BJ (cell line): ENCODE results near the gene PRKD1. TPM values are rescaled to one million over a fixed set of nuclear protein-coding genes. Genes with fewer than 3 reads are reported as not detected.

Experiments
- CTCF ChIA-PET: fragments of 350-600 bp; formaldehyde crosslinking; extraction: SDS; loops from one replicate; lab custom pipeline; 2021; ENCODE audit warnings: antibody characterized with exemption, inconsistent platforms; lab: Yijun Ruan, JAX
- POLR2A ChIA-PET: fragments of 300-600 bp; sonication (Branson Sonifier 250); formaldehyde crosslinking; extraction: SDS; loops from one replicate; lab custom pipeline; 2021; ENCODE audit warnings: antibody characterized with exemption; lab: Charles Lee
- DNase-seq: peaks from one replicate; pipeline ENCODE4 v3.0.0-alpha.2; 2011; ENCODE audit warnings: low read depth
- H3K27me3 ChIP-seq: 2 replicates; pipeline ENCODE4 v1.6.0; 2011; ENCODE audit warnings: low read length; ENCODE audit not compliant: control insufficient read depth, insufficient read depth
- H3K36me3 ChIP-seq: 2 replicates; pipeline ENCODE4 v1.5.1; 2011; ENCODE audit warnings: low read length; ENCODE audit not compliant: control insufficient read depth, insufficient read depth
- H3K4me3 ChIP-seq: 2 replicates; pipeline ENCODE4 v1.5.1; 2011; ENCODE audit warnings: low read depth, mild to moderate bottlenecking, control low read depth, low read length
- polyA plus RNA-seq: library from polyadenylated mRNA; depleted of rRNA; stranded (reverse); fragments of >200 nt; gene quantifications from 2 replicates; pipeline ENCODE4 v1.2.3, GENCODE V29; 2011
- TF ChIP-seq, protein P1 (sequence below): IDR thresholded peaks from 2 replicates; pipeline ENCODE4 v1.5.1; 2011; ENCODE audit warnings: low read depth, mild to moderate bottlenecking, control low read depth, inconsistent platforms, low read length, moderate library complexity; ENCODE audit not compliant: insufficient read depth

PRKD1 gene
- polyA plus RNA-seq, 1 experiment, result 19.8 TPM

- ChIA-PET CTCF (interaction anchor here (0.7 kb wide), 1 partner anchor 100 kb away, joined by 3 read pairs; no protein-coding TSS in a partner anchor), POLR2A (no interaction called here)
- no peak overlapping the region for H3K4me3 ChIP-seq
- TF ChIP-seq, protein P1, sequence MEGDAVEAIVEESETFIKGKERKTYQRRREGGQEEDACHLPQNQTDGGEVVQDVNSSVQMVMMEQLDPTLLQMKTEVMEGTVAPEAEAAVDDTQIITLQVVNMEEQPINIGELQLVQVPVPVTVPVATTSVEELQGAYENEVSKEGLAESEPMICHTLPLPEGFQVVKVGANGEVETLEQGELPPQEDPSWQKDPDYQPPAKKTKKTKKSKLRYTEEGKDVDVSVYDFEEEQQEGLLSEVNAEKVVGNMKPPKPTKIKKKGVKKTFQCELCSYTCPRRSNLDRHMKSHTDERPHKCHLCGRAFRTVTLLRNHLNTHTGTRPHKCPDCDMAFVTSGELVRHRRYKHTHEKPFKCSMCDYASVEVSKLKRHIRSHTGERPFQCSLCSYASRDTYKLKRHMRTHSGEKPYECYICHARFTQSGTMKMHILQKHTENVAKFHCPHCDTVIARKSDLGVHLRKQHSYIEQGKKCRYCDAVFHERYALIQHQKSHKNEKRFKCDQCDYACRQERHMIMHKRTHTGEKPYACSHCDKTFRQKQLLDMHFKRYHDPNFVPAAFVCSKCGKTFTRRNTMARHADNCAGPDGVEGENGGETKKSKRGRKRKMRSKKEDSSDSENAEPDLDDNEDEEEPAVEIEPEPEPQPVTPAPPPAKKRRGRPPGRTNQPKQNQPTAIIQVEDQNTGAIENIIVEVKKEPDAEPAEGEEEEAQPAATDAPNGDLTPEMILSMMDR, result no peak
- peaks cover 3% of the 10 kb centered on the region; the same call in 1 of the 2 replicates for H3K36me3 ChIP-seq
- H3K27me3 ChIP-seq, result no peaks in the 10 kb centered on the region
- DNase-seq, result no peak
These were observed 278.5 kb downstream of the PRKD1 start for GRCh38 chr14:29649170-29649569.

DNA sequence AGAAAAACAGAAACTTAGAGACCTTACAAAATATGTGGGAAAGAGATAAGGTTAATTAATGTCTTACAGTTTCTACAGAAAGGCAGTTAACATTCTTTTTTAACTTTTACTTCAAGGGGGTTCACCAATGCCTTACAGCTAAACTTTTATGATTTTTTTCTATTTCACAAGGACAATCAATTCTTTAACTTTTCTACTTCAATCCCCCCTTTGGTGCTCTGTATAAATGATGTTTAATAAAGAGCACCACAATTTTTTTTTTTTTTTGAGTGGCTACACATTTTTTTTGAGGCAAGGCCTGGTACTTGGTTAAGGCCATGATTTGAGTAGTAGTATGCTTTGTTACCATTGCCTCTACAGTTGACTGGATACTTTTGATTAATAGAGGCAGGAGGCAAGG is 279.6 kb downstream of the PRKD1 start:
- TF ChIP-seq, protein P1, result no peak
- DNase-seq, result no peak
- Histone ChIP-seq H3K27me3 (no peaks in the 10 kb centered on the region), H3K36me3 (peaks cover 3% of the 10 kb centered on the region; the same call in 1 of the 2 replicates), H3K4me3 (no peak overlapping the region)
- ChIA-PET CTCF (interaction anchor here (1.6 kb wide), 1 partner anchor 11 kb away, joined by 4 read pairs; no protein-coding TSS in a partner anchor), POLR2A (no interaction called here)

DNA sequence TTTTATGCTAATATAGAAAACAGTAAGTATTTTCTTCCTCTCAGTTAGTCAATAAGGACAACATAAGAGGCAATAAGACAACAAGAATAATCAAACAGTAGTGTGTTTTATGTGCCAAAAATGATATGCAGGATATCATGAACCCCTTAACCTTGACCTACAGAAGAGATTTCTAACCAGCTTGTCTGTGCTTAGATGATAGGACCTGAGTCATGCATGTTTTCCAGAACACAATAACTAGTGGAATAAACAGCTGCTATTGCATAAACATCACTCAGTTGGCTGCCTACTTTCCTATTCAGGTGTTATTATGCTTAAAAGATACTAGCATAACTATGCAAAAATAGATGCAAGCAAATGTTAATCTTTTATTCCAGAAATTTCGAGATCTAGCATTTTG is 282.5 kb downstream of the PRKD1 start:
- CTCF ChIA-PET, result no interaction called here
- POLR2A ChIA-PET, result no interaction called here
- TF ChIP-seq, protein P1, result no peak

GRCh38 chr14:29643433-29644211 is 284.0 kb downstream of the PRKD1 start:
- ChIA-PET CTCF (interaction anchor here (0.6 kb wide), 1 partner anchor 29 kb away, joined by 5 read pairs; no protein-coding TSS in a partner anchor), POLR2A (no interaction called here)
- Histone ChIP-seq H3K27me3 (no peaks in the 10 kb centered on the region), H3K36me3 (no peaks in the 10 kb centered on the region), H3K4me3 (no peak overlapping the region)
- TF ChIP-seq, protein P1, result no peak
- no peak for DNase-seq

More for the DNA sequence above, 282.5 kb downstream of the PRKD1 start:
- H3K36me3 ChIP-seq, result peaks cover 2% of the 10 kb centered on the region; the same call in 1 of the 2 replicates
- no peak for DNase-seq
- no peaks in the 10 kb centered on the region for H3K27me3 ChIP-seq
- H3K4me3 ChIP-seq, result no peak overlapping the region

GRCh38 chr14:29637411-29637810 is 290.2 kb downstream of the PRKD1 start:
- no peak for DNase-seq
- Histone ChIP-seq H3K4me3 (no peak overlapping the region), H3K36me3 (0 out of 2 replicates have a peak, but pooled peaks cover 1% of the 10 kb centered on the region), H3K27me3 (no peaks in the 10 kb centered on the region)
- TF ChIP-seq, protein P1, result no peak
- ChIA-PET CTCF (no interaction called here), POLR2A (no interaction called here)
